Superior temporal gyrus (tissue), 1 donor: ENCODE results near the gene CHST15.

Experiments used
- DNase-seq: peaks from one replicate; pipeline ENCODE4 v3.0.0-alpha.2; 2016; ENCODE audit errors: extremely low spot score

CHST15 gene

DNA sequence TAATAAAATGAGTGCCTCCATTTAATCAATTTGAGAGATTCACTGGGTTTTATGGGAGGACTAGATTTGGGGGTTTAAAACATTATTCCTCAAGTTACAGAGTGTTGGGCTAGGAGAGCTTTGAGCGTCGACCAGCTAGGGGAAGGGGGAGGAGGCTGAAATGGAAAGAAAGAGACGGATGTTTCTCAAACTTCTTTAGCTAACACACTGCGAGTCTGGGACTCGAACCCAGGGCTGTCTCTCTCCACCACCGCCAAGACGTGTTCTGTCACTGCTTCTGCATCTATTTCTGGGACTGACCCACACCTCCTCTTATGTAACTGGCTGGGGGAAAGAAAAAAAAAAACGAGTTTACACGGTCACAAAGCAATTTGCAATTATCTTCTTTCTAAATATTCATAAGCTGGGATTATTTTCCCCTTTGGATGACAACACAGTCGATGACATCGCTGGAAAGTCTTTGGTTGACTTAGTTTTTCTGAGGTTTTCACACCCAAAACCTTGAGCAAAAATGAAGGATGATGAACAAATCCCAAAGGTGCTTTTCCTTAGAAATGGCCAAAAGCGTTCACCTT, 27.2 kb downstream of the CHST15 start:
- DNase-seq = no peak

DNA sequence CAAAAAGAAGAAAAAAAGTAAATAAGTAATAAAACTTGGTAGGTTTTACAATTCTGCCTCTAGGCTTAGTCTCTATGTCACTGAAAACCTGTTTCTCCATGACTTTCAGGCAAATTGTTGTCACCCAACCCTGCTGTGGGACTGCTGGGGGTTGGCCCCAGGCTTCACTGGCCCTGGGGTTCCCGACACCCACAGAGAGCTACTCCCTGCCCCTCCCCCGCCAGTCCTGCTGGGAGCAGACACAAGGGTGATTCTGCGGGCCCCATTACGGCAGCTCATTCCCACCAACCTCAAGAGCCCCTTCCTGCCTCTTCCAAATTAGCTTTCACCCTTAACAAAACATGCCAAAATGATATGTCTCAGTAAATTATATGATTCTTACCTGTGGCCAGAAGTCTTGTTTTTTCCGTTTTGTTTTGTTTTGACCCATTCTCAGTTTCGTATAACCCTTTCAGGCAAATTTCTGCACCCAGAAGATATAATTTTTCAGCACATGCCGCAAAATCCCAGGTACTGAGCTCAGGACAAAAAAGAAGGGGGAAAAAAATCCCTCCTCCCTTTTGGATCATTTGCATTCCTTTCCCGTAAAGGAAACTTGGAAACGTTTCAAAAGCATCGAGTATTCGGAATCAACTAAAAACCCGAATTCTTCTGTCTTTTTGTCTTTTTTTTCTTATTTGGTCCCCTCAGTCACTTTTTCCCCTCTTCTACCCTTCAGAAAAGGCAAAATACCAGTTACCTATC, 27.8 kb downstream of the CHST15 start:
- no peak for DNase-seq

- no peak for DNase-seq
These were observed 28.7 kb downstream of the CHST15 start for GRCh38 chr10:124064676-124065075.

- no peak for DNase-seq
These were observed 29.4 kb downstream of the CHST15 start for GRCh38 chr10:124063750-124064603.

GRCh38 chr10:124062390-124062789, 31.0 kb downstream of the CHST15 start:
- DNase-seq = no peak

DNA sequence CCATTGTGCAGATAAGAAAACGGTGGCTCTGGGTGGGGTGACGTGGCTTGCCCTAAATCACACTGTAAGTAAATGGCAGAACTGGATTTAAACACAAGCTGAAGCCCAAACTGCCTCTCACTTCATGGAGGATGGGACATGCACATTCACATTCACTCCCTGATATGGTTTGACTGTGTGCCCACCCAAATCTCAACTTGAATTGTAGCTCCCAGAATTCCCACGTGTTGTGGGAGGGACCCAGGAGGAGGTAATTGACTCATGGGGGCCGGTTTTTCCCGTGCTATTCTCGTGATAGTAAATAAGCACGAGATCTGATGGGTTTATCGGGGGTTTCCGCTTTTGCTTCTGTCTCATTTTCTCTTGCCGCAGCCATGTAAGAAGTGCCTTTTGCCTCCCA, 32.4 kb downstream of the CHST15 start:
- DNase-seq = no peak

DNA sequence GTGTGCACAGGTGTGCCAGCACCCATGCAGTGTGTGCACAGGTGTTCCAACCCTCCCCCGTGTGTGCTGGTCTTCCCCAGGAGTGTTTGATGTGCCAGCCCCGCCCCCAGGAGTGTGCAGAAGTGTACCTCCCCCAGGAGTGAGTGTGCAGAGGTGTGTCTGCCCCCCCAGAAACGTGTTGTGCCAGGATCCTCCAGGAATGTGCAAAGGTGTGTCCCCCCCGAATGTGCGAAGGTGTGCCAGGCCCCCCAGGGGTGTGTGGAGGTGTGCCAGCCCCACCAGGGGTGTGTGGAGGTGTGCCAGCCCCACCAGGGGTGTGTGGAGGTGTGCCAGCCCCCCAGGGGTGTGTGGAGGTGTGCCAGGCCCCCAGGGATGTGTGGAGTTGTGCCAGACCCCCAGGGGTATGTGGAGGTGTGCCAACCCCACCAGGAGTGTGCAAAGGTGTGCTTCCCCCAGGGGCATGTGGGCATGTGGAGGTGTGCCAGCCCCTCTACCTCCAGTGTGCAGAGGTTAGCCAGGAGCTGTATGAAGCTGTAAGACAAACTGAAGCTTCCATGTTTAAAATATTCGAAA, 33.2 kb downstream of the CHST15 start:
- no peak for DNase-seq

DNA sequence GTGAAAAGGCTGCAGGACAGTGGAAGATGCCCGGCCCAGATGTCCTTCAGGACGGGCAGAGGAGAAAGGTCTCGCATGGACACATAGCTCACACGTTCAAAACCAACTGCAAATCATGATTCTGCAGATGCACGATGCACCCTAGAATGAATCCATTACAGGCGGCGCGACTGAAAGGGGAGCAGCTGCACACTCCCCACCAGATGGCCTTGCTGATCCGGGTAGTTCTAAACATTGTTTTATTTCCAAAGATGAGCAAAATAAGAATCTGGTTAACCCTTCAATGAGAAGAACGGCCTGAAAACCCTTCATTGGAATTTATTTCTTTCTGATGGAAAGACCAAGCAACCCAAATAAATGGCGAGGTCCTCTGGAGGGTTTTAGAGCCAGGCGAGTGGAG, 33.8 kb downstream of the CHST15 start:
- no peak for DNase-seq

DNA sequence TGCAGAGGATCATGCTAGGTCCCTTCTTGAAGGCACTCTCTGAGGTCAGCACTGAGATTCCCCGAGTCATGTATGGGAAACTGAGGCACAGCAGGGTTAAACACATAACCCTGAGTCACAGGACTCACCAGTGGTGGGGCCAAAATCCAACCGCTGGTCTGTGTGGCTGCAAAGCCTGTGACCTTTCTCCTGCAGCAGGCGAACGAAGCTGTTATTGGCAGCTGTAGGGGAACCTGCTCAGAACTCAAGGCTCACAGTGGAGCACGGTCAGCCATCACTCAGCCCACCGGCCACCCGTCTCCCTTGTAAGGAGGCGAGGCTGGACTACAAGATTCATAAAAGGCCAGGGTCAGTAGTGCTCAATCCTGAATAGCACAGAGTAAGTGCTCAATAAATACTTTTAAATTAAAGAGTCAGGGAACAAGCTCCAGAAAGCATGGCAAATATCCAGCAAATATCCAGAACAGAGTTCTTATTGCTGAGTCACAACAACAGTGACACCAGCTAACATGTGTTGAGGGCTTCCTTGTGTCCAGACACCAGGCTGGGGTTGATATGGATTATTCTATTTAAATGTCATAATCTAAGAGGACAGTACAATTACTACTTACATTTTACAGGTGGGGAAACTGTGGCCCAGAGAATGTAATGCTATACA, 34.9 kb downstream of the CHST15 start:
- no peak for DNase-seq

- no peak for DNase-seq
These were observed 35.8 kb downstream of the CHST15 start for GRCh38 chr10:124057601-124058000.

- DNase-seq = no peak
These were observed 36.9 kb downstream of the CHST15 start for GRCh38 chr10:124056337-124056980.

DNA sequence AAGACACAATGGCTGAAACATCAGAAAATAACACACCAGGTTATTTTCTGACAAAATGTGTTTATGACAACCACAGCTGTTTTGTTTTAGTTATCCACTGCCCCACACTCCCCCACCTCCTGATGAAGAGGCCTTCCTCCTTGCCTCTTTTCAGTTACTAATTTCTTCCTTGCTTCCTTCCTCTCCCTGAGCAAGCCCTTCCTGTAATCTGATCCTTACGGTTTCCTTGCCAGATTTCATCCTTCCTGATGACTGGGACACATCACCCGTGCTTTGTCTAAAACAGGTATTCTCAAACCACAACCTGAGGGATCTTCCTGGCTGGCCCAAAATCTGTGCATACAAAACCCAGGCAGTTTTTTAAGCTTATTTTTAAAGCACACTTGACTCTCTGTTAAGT, 39.4 kb downstream of the CHST15 start:
- DNase-seq = no peak

- DNase-seq = no peak
These were observed 40.8 kb downstream of the CHST15 start for GRCh38 chr10:124052561-124052960.

DNA sequence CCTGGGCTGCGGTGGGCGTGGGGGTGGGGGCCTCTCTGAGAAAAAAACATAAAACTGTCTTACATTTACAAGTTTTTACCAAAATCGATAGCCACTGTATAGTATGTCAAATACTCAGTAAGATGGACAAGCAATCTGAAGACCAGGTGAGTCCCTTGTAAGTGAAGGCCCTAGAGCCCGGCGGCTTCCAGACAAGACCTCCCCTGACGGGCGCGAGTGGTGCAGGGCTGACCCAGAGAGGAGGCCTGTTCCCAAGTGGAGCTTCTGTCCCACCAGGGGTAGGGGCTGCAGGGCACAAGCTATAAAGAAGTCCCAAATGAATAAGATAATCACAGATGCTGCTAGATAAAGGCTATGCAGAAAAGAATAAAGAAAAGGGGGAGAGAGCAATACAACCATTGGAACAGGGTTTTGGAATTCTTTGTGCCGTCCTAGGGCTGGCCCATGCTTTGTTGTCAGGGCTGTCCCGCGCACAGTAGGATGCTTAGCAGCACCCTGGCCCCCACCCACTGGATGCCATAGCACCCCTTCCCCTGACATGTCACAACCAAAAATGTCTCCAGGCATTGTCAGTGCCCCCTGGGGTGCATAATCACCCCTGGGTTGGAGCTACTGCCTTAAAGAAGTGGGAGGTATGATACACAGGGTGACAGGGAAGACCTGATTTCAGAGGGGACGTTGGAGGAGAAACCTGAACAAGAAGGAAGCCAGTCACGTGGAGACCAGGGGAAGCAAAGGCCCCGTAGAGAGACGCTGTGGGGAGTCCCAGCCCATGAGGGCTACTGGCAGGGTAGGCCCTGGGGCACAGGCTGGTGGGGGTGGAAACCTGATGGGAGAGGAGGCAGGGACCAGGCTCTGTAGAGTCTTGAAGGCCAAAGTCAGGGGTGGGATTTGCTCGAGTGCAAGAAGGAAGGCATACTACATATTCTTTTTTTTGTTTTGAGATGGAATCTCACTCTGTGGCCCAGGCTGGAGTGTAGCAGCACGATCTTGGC, 43.1 kb downstream of the CHST15 start:
- no peak for DNase-seq

DNA sequence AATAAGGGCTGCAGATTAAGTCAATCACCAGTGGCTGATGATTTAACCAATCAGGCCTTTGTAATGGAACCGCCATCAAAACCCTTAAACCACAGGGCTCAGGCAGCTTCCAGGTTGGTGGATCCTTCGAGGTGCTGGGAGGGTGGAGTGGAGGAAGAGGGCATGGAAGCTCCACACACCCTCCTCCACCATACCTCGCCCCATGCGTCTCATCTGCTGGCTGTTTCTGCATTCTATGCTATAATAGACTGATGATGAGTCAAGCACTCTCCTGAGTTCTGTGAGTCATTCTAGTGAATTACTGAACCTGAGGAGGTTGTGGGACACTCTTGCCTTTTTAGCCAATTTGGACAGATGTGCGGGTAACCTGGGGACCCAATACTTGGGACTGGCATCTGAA, 43.9 kb downstream of the CHST15 start:
- no peak for DNase-seq

GRCh38 chr10:124048371-124049290, 44.8 kb downstream of the CHST15 start:
- DNase-seq = no peak

- DNase-seq = no peak
These were observed 45.8 kb downstream of the CHST15 start for GRCh38 chr10:124047427-124048152.

DNA sequence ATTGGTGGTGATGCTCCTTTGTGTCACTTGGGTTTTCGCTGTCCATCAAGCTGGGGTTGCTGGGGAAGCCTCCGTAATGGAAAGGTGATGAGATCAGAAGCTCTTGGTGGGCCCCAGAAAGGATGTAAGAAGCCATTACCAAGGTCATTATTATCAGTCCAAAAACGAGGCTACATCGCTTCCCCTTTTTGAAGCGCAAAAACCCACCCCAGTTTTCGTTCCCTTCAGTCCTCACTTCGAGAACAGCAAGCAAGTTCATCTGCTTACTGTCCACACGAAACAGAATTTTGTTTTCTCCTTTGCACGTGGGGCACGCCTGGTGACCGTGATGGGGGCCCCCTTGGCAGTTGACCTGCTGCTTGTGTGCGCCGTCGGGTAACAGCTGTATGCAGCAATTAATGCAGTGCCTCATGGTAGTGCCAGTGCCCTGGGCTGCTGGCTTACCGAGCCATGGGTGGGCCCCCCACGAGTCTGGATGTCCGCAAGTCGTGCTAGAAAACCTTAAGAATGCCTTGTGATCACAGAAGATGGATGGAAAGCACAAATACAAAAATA, 47.5 kb downstream of the CHST15 start:
- DNase-seq = no peak
